ENCODE results near the gene DOCK3. TPM values are rescaled to one million over a fixed set of nuclear protein-coding genes. Genes with fewer than 3 reads are reported as not detected.

The DOCK3 gene
- total RNA-seq, 2 donors from 2014 or later, result 7.7 to 8.5 TPM

DNA sequence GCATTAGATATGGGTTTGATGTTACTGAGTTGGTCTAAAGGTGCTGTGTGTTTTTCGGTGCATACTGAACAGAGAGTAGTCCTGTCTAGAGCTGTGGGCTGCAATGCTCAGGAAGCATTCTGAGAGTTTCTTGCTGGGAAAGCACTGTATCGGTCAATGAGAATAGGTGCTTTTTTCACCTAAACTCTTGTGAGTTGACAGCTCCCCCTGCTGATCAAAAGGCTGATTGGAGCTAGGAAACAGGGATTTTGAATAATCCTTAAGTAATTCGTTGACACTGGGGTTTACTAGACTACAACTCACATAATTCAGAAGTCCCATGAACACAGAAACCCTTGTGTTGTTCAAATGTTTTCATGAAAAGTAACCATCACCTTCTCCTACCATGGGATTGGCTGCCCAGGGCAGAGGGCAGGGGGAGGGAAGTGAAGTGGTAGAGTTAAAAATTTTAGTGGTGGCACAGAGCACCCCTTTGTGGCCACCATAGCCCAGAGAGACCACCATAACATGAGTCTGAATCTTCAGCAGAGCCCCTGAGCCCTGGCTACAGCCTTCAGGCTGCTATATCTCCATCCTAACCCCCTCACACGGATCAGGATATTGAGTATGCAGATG is 697.3 kb downstream of the DOCK3 start:
- Mint-ChIP-seq H3K4me3 (no peak overlapping the region), H3K9me3 (peaks cover 15% of the 10 kb centered on the region), H3K27ac (no peak overlapping the region), H3K36me3 (ENCODE audit: low read depth) (peaks cover 16% of the 10 kb centered on the region), H3K4me1 (no peaks in the 10 kb centered on the region), H3K27me3 (ENCODE audit: insufficient read depth) (peaks cover 1% of the 10 kb centered on the region)
- no peaks in the 10 kb centered on the region for H3K4me1 ChIP-seq (ENCODE audit: control insufficient read depth, insufficient read depth, low read length)
- no peak overlapping the region for H3K9ac ChIP-seq (ENCODE audit: extremely low read depth, low read length, poor library complexity, severe bottlenecking)
- H3K9me3 ChIP-seq (ENCODE audit: control insufficient read depth, low read length), result peaks cover 15% of the 10 kb centered on the region
- 29 to 47% methylated on average over 1 to 3 of the region's 4 CpGs for WGBS, 2 experiments (ENCODE audit: insufficient coverage in 1 of 2, insufficient read length in 1 of 2)
- no peak overlapping the region for H3K27ac ChIP-seq (ENCODE audit: low read depth, low read length)
- no peak overlapping the region for H3K4me3 ChIP-seq (ENCODE audit: low read length)
- no peaks in the 10 kb centered on the region for H3K27me3 ChIP-seq (ENCODE audit: control insufficient read depth, insufficient read depth, low read length, poor library complexity, severe bottlenecking)
- H3K36me3 ChIP-seq (ENCODE audit: control insufficient read depth, insufficient read depth, low read length), result no peaks in the 10 kb centered on the region
- TF ChIP-seq, protein P1, sequence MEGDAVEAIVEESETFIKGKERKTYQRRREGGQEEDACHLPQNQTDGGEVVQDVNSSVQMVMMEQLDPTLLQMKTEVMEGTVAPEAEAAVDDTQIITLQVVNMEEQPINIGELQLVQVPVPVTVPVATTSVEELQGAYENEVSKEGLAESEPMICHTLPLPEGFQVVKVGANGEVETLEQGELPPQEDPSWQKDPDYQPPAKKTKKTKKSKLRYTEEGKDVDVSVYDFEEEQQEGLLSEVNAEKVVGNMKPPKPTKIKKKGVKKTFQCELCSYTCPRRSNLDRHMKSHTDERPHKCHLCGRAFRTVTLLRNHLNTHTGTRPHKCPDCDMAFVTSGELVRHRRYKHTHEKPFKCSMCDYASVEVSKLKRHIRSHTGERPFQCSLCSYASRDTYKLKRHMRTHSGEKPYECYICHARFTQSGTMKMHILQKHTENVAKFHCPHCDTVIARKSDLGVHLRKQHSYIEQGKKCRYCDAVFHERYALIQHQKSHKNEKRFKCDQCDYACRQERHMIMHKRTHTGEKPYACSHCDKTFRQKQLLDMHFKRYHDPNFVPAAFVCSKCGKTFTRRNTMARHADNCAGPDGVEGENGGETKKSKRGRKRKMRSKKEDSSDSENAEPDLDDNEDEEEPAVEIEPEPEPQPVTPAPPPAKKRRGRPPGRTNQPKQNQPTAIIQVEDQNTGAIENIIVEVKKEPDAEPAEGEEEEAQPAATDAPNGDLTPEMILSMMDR (conservative IDR thresholded peaks at IDR 0.05), result peak; percentile 90
- peak; percentile 89 for DNase-seq

DNA sequence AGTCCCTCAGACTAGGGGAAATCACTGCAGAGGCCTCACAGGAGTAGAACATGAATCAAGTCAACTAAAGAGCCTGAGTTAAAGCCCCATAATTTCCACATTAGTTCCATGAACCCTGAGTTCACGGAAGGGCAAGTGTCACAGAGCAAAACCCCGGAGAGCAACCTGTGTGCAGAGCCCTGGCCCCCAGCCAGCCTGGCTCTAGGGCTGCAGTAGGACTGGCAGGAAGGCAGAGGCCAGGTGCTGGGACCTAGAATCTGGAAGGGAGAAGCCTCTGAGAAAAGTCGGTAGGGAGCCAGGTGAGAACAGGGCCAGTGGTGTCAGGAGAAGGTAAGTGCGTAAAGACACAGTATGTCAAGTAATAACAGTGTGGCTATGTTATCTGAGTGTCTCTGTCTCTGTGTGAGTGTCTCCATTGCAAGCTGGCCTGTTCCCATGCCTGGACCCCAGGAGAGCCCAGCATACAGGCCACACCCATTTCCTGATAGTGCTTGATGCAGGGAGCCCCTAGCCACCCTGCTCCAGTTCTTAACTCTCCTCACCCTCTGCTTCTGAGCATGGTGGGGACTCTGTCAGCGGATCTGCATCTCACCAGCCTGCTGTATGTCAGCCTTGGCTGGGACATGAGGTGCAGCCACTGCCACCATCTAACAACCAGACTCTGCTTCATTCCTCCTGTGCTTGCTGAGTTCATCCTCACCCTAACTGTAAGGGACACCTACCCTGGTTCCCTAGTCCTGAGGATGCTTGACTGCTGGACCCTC is 699.1 kb downstream of the DOCK3 start:
- Histone ChIP-seq H3K4me1 (ENCODE audit: control insufficient read depth, insufficient read depth, low read length) (no peaks in the 10 kb centered on the region), H3K36me3 (ENCODE audit: control insufficient read depth, insufficient read depth, low read length) (no peaks in the 10 kb centered on the region), H3K9me3 (ENCODE audit: control insufficient read depth, low read length) (peaks cover 6% of the 10 kb centered on the region), H3K27me3 (ENCODE audit: control insufficient read depth, insufficient read depth, low read length, poor library complexity, severe bottlenecking) (no peaks in the 10 kb centered on the region), H3K9ac (ENCODE audit: extremely low read depth, low read length, poor library complexity, severe bottlenecking) (no peak overlapping the region), H3K4me3 (ENCODE audit: low read length) (no peak overlapping the region), H3K27ac (ENCODE audit: low read depth, low read length) (no peak overlapping the region)
- Mint-ChIP-seq H3K36me3 (ENCODE audit: low read depth) (peaks cover 1% of the 10 kb centered on the region), H3K4me3 (no peak overlapping the region), H3K4me1 (no peaks in the 10 kb centered on the region), H3K9me3 (no peaks in the 10 kb centered on the region), H3K27ac (no peak overlapping the region), H3K27me3 (ENCODE audit: insufficient read depth) (peaks cover 1% of the 10 kb centered on the region)
- DNase-seq, result no peak
- 92 to 96% methylated on average over 3 to 5 of the region's 5 CpGs for WGBS, 2 experiments (ENCODE audit: insufficient coverage in 1 of 2, insufficient read length in 1 of 2)
- TF ChIP-seq, protein P1 (conservative IDR thresholded peaks at IDR 0.05), result no peak

DNA sequence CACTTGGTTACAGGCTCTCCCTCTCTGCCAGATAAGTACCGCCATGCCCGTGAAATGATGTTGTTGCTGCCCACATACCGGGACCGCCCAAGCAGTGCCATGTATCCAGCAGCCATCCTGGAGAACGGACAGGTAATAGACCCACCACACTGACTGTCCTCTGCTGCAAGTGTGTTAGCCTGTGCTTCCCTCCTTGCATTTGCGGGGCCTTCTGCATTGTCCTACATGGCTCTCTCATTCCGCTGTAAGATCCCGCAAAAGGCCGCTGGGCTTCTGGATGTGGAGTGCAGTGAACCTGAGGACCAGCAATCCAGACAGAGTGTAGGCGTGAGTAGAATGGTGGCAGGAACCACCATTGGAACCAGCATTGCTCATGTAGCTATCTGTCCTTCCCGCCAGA is 699.7 kb downstream of the DOCK3 start:
- 94 to 95% methylated on average over 10 to 11 of the region's 11 CpGs for WGBS, 2 experiments (ENCODE audit: insufficient coverage in 1 of 2, insufficient read length in 1 of 2)

More for the DNA sequence above, 699.7 kb downstream of the DOCK3 start:
- no peak overlapping the region for H3K27ac ChIP-seq (ENCODE audit: low read depth, low read length)
- no peak for DNase-seq
- Mint-ChIP-seq H3K36me3 (ENCODE audit: low read depth) (peaks cover under 1% of the 10 kb centered on the region), H3K4me1 (no peaks in the 10 kb centered on the region), H3K9me3 (no peaks in the 10 kb centered on the region), H3K27ac (no peak overlapping the region), H3K27me3 (ENCODE audit: insufficient read depth) (peaks cover under 1% of the 10 kb centered on the region), H3K4me3 (no peak overlapping the region)
- H3K9ac ChIP-seq (ENCODE audit: extremely low read depth, low read length, poor library complexity, severe bottlenecking), result no peak overlapping the region
- H3K4me3 ChIP-seq (ENCODE audit: low read length), result no peak overlapping the region
- TF ChIP-seq, protein P1 (conservative IDR thresholded peaks at IDR 0.05), result no peak
- no peaks in the 10 kb centered on the region for H3K4me1 ChIP-seq (ENCODE audit: control insufficient read depth, insufficient read depth, low read length)
- H3K9me3 ChIP-seq (ENCODE audit: control insufficient read depth, low read length), result peaks cover 6% of the 10 kb centered on the region
- H3K36me3 ChIP-seq (ENCODE audit: control insufficient read depth, insufficient read depth, low read length), result no peaks in the 10 kb centered on the region
- H3K27me3 ChIP-seq (ENCODE audit: control insufficient read depth, insufficient read depth, low read length, poor library complexity, severe bottlenecking), result no peaks in the 10 kb centered on the region
